Cardiac fibroblast (primary cell): ENCODE measurements around the gene TRIP12.
"Not testable (repeated sequence)": the region's sequence is repeated elsewhere in the genome, so short reads cannot be mapped to it uniquely, and the experiment has no call there.

Experiments
- DNase-seq, 2 donors: peaks; one replicate each; pipeline versions ENCODE4 v3.0.0 to v3.0.0-alpha.2; 2010; ENCODE audit warnings: low read depth in 2 of 2
- H3K4me3 ChIP-seq, 2 donors: replicated peaks in 1 of 2; 1 replicate in 1 of 2; 2 replicates in 1 of 2; pipeline ENCODE4 v1.5.1; 2011; ENCODE audit warnings: low read depth in 2 of 2, low read length in 2 of 2, mild to moderate bottlenecking in 2 of 2, moderate library complexity in 1 of 2
- CTCF ChIP-seq: IDR thresholded peaks from one replicate; pipeline ENCODE4 v1.5.1; 2011; ENCODE audit warnings: low read depth, mild to moderate bottlenecking, low read length, inconsistent platforms

Gene TRIP12

GRCh38 chr2:229856413-229856812, 65.4 kb downstream of the TRIP12 start:
- H3K4me3 ChIP-seq, result no peak overlapping the region
- TF ChIP-seq CTCF, result no peak
- DNase-seq, result no peak

- no peak for TF ChIP-seq CTCF
- DNase-seq, result peak in 1 of 2 donors; percentile 52
- no peak overlapping the region for H3K4me3 ChIP-seq
These were observed 66.7 kb downstream of the TRIP12 start for GRCh38 chr2:229855116-229855515.

GRCh38 chr2:229852565-229852964, 69.2 kb downstream of the TRIP12 start:
- no peak for TF ChIP-seq CTCF
- no peak overlapping the region for H3K4me3 ChIP-seq
- DNase-seq, result peak; percentile 85 to 86

- no peak for TF ChIP-seq CTCF
- H3K4me3 ChIP-seq, result no peak overlapping the region
- no peak for DNase-seq
These were observed 69.9 kb downstream of the TRIP12 start for GRCh38 chr2:229851870-229852269.

GRCh38 chr2:229850355-229851275, 71.2 kb downstream of the TRIP12 start:
- not testable (repeated sequence) for DNase-seq, H3K4me3 ChIP-seq

- no peak for TF ChIP-seq CTCF
- H3K4me3 ChIP-seq, result no peak overlapping the region
- DNase-seq, result no peak
These were observed 72.7 kb downstream of the TRIP12 start for GRCh38 chr2:229849073-229849472.

- TF ChIP-seq CTCF, result no peak
- no peak overlapping the region for H3K4me3 ChIP-seq
- no peak for DNase-seq
These were observed 78.2 kb downstream of the TRIP12 start for GRCh38 chr2:229843613-229844012.
